Measurements from ENCODE around the gene NAXE. TPM values are rescaled to one million over a fixed set of nuclear protein-coding genes. Genes with fewer than 3 reads are reported as not detected.
"Not testable (repeated sequence)": the region's sequence is repeated elsewhere in the genome, so short reads cannot be mapped to it uniquely, and the experiment has no call there.

The NAXE gene
- polyA plus RNA-seq, 4 donors: 74.4 to 84.1 (median 81.6) TPM

GRCh38 chr1:156592158-156592909 lies 758 bp downstream of the NAXE start:
- no peak for DNase-seq (ENCODE audit: low read depth in 4 of 4, low spot score in 3 of 4)

GRCh38 chr1:156592910-156593660 lies 1.5 kb downstream of the NAXE start:
- DNase-seq (ENCODE audit: low read depth in 4 of 4, low spot score in 3 of 4): no peak

- no peak for DNase-seq (ENCODE audit: low read depth in 4 of 4, low spot score in 3 of 4)
These were observed 2.0 kb downstream of the NAXE start for GRCh38 chr1:156593661-156593989.

- no peak for DNase-seq (ENCODE audit: low read depth in 4 of 4, low spot score in 3 of 4)
These were observed 2.6 kb downstream of the NAXE start for GRCh38 chr1:156594190-156594589.

GRCh38 chr1:156595016-156595415 lies 3.4 kb downstream of the NAXE start:
- DNase-seq (ENCODE audit: low read depth in 4 of 4, low spot score in 3 of 4): no peak

GRCh38 chr1:156596426-156596825 lies 4.8 kb downstream of the NAXE start:
- no peak for DNase-seq (ENCODE audit: low read depth in 4 of 4, low spot score in 3 of 4)

- no peak for DNase-seq (ENCODE audit: low read depth in 4 of 4, low spot score in 3 of 4)
These were observed 6.5 kb downstream of the NAXE start for GRCh38 chr1:156598125-156598524.

- no peak for DNase-seq (ENCODE audit: low read depth in 4 of 4, low spot score in 3 of 4)
These were observed 7.3 kb downstream of the NAXE start for GRCh38 chr1:156598731-156599432.

- no peak for DNase-seq (ENCODE audit: low read depth in 4 of 4, low spot score in 3 of 4)
These were observed 8.2 kb downstream of the NAXE start for GRCh38 chr1:156599811-156600210.

- DNase-seq (ENCODE audit: low read depth in 4 of 4, low spot score in 3 of 4): no peak
These were observed 9.2 kb downstream of the NAXE start for GRCh38 chr1:156600733-156601121.

GRCh38 chr1:156601122-156601830 lies 9.7 kb downstream of the NAXE start, which contains the start of gene GPATCH4:
TSS of gene GPATCH4 (minus strand) at chr1:156601479.
- peak in 1 of 4 donors; percentile 76 for DNase-seq (ENCODE audit: low read depth in 4 of 4, low spot score in 3 of 4)

- DNase-seq (ENCODE audit: low read depth in 4 of 4, low spot score in 3 of 4): no peak
These were observed 10.3 kb downstream of the NAXE start for GRCh38 chr1:156601892-156602291.

- no peak for DNase-seq (ENCODE audit: low read depth in 4 of 4, low spot score in 3 of 4)
These were observed 11.0 kb downstream of the NAXE start for GRCh38 chr1:156602557-156602993.

- not testable (repeated sequence) for DNase-seq (ENCODE audit: low read depth in 4 of 4, low spot score in 3 of 4)
These were observed 15.8 kb downstream of the NAXE start for GRCh38 chr1:156607344-156607743.

GRCh38 chr1:156608036-156608674 lies 16.6 kb downstream of the NAXE start:
- no peak for DNase-seq (ENCODE audit: low read depth in 4 of 4, low spot score in 3 of 4)

- no peak for DNase-seq (ENCODE audit: low read depth in 4 of 4, low spot score in 3 of 4)
These were observed 17.4 kb downstream of the NAXE start for GRCh38 chr1:156608981-156609380.

GRCh38 chr1:156610072-156610471 lies 18.5 kb downstream of the NAXE start:
- not testable (repeated sequence) for DNase-seq (ENCODE audit: low read depth in 4 of 4, low spot score in 3 of 4)

GRCh38 chr1:156612666-156613065 lies 21.1 kb downstream of the NAXE start:
- no peak for DNase-seq (ENCODE audit: low read depth in 4 of 4, low spot score in 3 of 4)

- DNase-seq (ENCODE audit: low read depth in 4 of 4, low spot score in 3 of 4): no peak
These were observed 24.4 kb downstream of the NAXE start for GRCh38 chr1:156615946-156616345.

GRCh38 chr1:156616463-156616862 lies 24.9 kb downstream of the NAXE start:
- peak; percentile 69 to 84 (median 80) for DNase-seq (ENCODE audit: low read depth in 4 of 4, low spot score in 3 of 4)

All from right renal pelvis (tissue), 4 donors.